K562 (cell line): Measurements from ENCODE around the gene BCL2A1. TPM values are rescaled to one million over a fixed set of nuclear protein-coding genes. Genes with fewer than 3 reads are reported as not detected.

Source experiments
- ATAC-seq: fragments of 200-7000 bp; cut with Tn5 transposase; 3 replicates; pipeline ENCODE4 v1.9.1; 2020; ENCODE audit warnings: moderate library complexity
- BruUV-seq: library from RNA; stranded (reverse); fragments of 400-500 nt; replicated peaks from 2 replicates; lab custom pipeline; 2021; lab: Mats Ljungman, UMichigan
- CTCF ChIA-PET: fragments of 300-600 bp; formaldehyde crosslinking; extraction: SDS; loops from one replicate; lab custom pipeline; 2021; ENCODE audit warnings: low intra/inter-chr PET ratio; lab: Yijun Ruan, JAX
- POLR2A ChIA-PET: fragments of 300-600, 350-650 bp; sonication (Branson Sonifier 250); formaldehyde crosslinking; extraction: SDS; loops from one replicate; lab custom pipeline; 2021; ENCODE audit warnings: antibody characterized with exemption, inconsistent platforms; lab: Yijun Ruan, JAX
- DNase-seq, 4 experiments: peaks; one replicate each; pipeline versions ENCODE4 v3.0.0 to v3.0.0-alpha.2; 2011 to 2018; ENCODE audit warnings: low spot score in 3 of 4, mixed read lengths in 3 of 4; ENCODE audit errors: extremely low read depth in 1 of 4
- FAIRE-seq: peaks from 2 replicates; lab custom pipeline; 2011; peaks lifted over from hg19 to GRCh38; lab: Jason Lieb, UNC
- H2AFZ ChIP-seq: 2 replicates; pipeline ENCODE4 v1.6.0; 2011; ENCODE audit warnings: low read depth, low read length, control low read depth, inconsistent platforms
- H3K27ac ChIP-seq: fragments of 200-600 bp; 3 replicates; pipeline ENCODE4 v1.8.0; 2011; ENCODE audit warnings: low read depth, mild to moderate bottlenecking, control low read depth, inconsistent platforms, low read length, moderate library complexity, mixed read lengths; ENCODE audit errors: extremely low read depth
- H3K27me3 ChIP-seq, 2 experiments: fragments of 300-600 bp in 1 of 2; 2 replicates in 1 of 2; 3 replicates in 1 of 2; pipeline versions ENCODE4 v1.6.0 to v1.8.0; 2011; ENCODE audit warnings: inconsistent platforms in 2 of 2, low read length in 2 of 2, mild to moderate bottlenecking in 1 of 2, mixed read lengths in 1 of 2, moderate library complexity in 1 of 2; ENCODE audit not compliant: control insufficient read depth in 2 of 2, insufficient read depth in 2 of 2
- H3K36me3 ChIP-seq: fragments of 300-600 bp; 3 replicates; pipeline ENCODE4 v1.8.0; 2011; ENCODE audit warnings: mild to moderate bottlenecking, low read length, inconsistent platforms; ENCODE audit not compliant: control insufficient read depth, insufficient read depth
- H3K4me1 ChIP-seq, 2 experiments: fragments of 200-600 bp in 1 of 2; replicated peaks in 1 of 2; 2 replicates in 1 of 2; 3 replicates in 1 of 2; pipeline versions ENCODE4 v1.5.1 to v1.8.0; 2011; ENCODE audit warnings: inconsistent platforms in 2 of 2, low read length in 2 of 2, mild to moderate bottlenecking in 1 of 2, mixed read lengths in 1 of 2, moderate library complexity in 1 of 2; ENCODE audit not compliant: control insufficient read depth in 2 of 2, insufficient read depth in 2 of 2
- H3K4me2 ChIP-seq: 2 replicates; pipeline ENCODE4 v1.6.1; 2011; ENCODE audit warnings: low read length, control low read depth, inconsistent platforms, mixed read lengths; ENCODE audit not compliant: insufficient read depth
- H3K4me3 ChIP-seq: fragments of 200-600 bp; sonication (generic), shearing (Covaris generic); 2 replicates; pipeline ENCODE4 v1.5.1; 2016; ENCODE audit warnings: control low read depth, inconsistent platforms
- H3K79me2 ChIP-seq: fragments of 200-600 bp; 3 replicates; pipeline ENCODE4 v1.8.0; 2011; ENCODE audit warnings: low read length, inconsistent platforms; ENCODE audit not compliant: control insufficient read depth, insufficient read depth
- H3K9ac ChIP-seq, 2 experiments: 2 replicates each; pipeline versions ENCODE4 v1.6.0 to v1.6.1; 2011; ENCODE audit warnings: low read depth in 2 of 2, low read length in 2 of 2, control low read depth in 1 of 2, inconsistent platforms in 1 of 2, mild to moderate bottlenecking in 1 of 2, mixed read lengths in 1 of 2; ENCODE audit not compliant: insufficient read depth in 1 of 2
- H3K9me1 ChIP-seq: one replicate; pipeline ENCODE4 v1.6.0; 2011; ENCODE audit warnings: inconsistent platforms, mild to moderate bottlenecking, low read length, moderate library complexity; ENCODE audit not compliant: control insufficient read depth, insufficient read depth
- H3K9me3 ChIP-seq: replicated peaks from 2 replicates; pipeline ENCODE4 v1.5.1; 2011; ENCODE audit warnings: low read depth, low read length, inconsistent platforms; ENCODE audit not compliant: control insufficient read depth, insufficient read depth
- H4K20me1 ChIP-seq: replicated peaks from 2 replicates; pipeline ENCODE4 v1.6.1; 2011; ENCODE audit warnings: low read length, inconsistent platforms, mixed read lengths; ENCODE audit not compliant: control insufficient read depth, insufficient read depth
- BACH1 ChIP-seq: fragments of 200-800 bp; sonication (Bioruptor generic); IDR thresholded peaks from 2 replicates; pipeline ENCODE4 v1.6.1; 2016; ENCODE audit warnings: missing genetic modification characterization, missing compliant biosample characterization
- ETS2 ChIP-seq: IDR thresholded peaks from 2 replicates; pipeline ENCODE4 v1.6.1; 2016; ENCODE audit warnings: borderline replicate concordance, missing genetic modification characterization, mild to moderate bottlenecking, moderate library complexity, missing compliant biosample characterization; ENCODE audit not compliant: poor library complexity, severe bottlenecking
- KDM2B ChIP-seq: fragments of 250-450 bp; sonication (Bioruptor Pico); IDR thresholded peaks from 2 replicates; pipeline ENCODE4 v1.8.0; 2021; ENCODE audit warnings: mild to moderate bottlenecking, moderate library complexity
- MEIS2 ChIP-seq: fragments of 450-650 bp; IDR thresholded peaks from 2 replicates; pipeline ENCODE4 v1.6.1; 2014; ENCODE audit warnings: mild to moderate bottlenecking; ENCODE audit not compliant: partially characterized antibody
- MLX ChIP-seq, 2 experiments: fragments of 450-650 bp in 1 of 2; sonication (generic) in 1 of 2; formaldehyde crosslinking; conservative IDR thresholded peaks; 2 replicates each; pipeline versions ENCODE4 v1.4.0 to v1.8.1; 2020 to 2022; ENCODE audit warnings: mild to moderate bottlenecking in 1 of 2, missing genetic modification reagents in 1 of 2
- NEUROD1 ChIP-seq: fragments of 150-350 bp; IDR thresholded peaks from 2 replicates; pipeline ENCODE4 v1.6.1; 2014; ENCODE audit warnings: borderline replicate concordance, low read length, low read depth; ENCODE audit not compliant: partially characterized antibody
- RAD21 ChIP-seq, 2 experiments: fragments of 250-450 bp in 1 of 2; fragments of 450-650 bp in 1 of 2; sonication (Bioruptor Pico) in 1 of 2; formaldehyde crosslinking in 1 of 2; IDR thresholded peaks in 1 of 2; conservative IDR thresholded peaks in 1 of 2; 2 replicates each; pipeline versions ENCODE4 v1.4.0 to v1.8.0; 2020 to 2022; ENCODE audit warnings: mild to moderate bottlenecking in 2 of 2, moderate library complexity in 1 of 2
- SMAD4 ChIP-seq: fragments of 250-450 bp; sonication (Bioruptor Pico); conservative IDR thresholded peaks from 2 replicates; pipeline ENCODE4 v1.8.0; 2021; ENCODE audit warnings: inconsistent platforms, mild to moderate bottlenecking, moderate library complexity
- YY1 ChIP-seq, 3 experiments: IDR thresholded peaks; 2 replicates each; pipeline ENCODE4 v1.6.1; 2011; ENCODE audit warnings: low read length in 2 of 3, mild to moderate bottlenecking in 2 of 3, moderate library complexity in 2 of 3, borderline replicate concordance in 1 of 3, control low read depth in 1 of 3, low read depth in 1 of 3; ENCODE audit not compliant: insufficient read depth in 3 of 3, insufficient replicate concordance in 2 of 3, control insufficient read depth in 1 of 3, insufficient read length in 1 of 3; ENCODE audit errors: extremely low read depth in 1 of 3
- ZNF444 ChIP-seq: fragments of 250-450 bp; sonication (Bioruptor Pico); IDR thresholded peaks from 2 replicates; pipeline ENCODE4 v1.4.0; 2020; ENCODE audit warnings: mild to moderate bottlenecking, moderate library complexity
- WGBS: fragments of 100-300 bp; shearing (Covaris generic); methylation state at CpG from one replicate; pipeline ENCODE4 v1.1.6; 2016; ENCODE audit warnings: low coverage, mixed read lengths; ENCODE audit not compliant: insufficient coverage; ENCODE audit errors: missing lambda C conversion rate; 5-methylcytosine and 5-hydroxymethylcytosine counted together
- in situ Hi-C: fragments of 300-500 bp; cut with MboI; formaldehyde crosslinking; loops from 4 replicates; pipeline ENCODE4 v1.15.0; 2018; ENCODE audit warnings: inconsistent platforms, mixed read lengths
- intact Hi-C: fragments of 100-400 bp; cut with micrococcal nuclease; formaldehyde crosslinking; loops from 2 replicates; pipeline ENCODE4 v1.14.2; 2022
- polyA plus RNA-seq, 8 experiments: library from polyadenylated mRNA; depleted of rRNA in 4 of 8; stranded (reverse) in 5 of 8; unstranded in 3 of 8; fragments of >200 nt; fragmentation: Nextera tagmentation in 2 of 8; fragmentation: Illumina TruSeq in 1 of 8; extraction: Ambion mirVana in 2 of 8; extraction: Trizol in 1 of 8; gene quantifications; 2 replicates each; pipeline versions ENCODE4 v1.2.1 to v1.2.3, GENCODE V29; 2011 to 2014; ENCODE audit warnings: inconsistent platforms in 1 of 8, missing spikeins in 1 of 8
- total RNA-seq, 7 experiments: library from RNA; depleted of rRNA in 6 of 7; stranded (reverse); fragments of >200 nt in 6 of 7; fragmentation: Illumina TruSeq in 2 of 7; extraction: Trizol in 2 of 7; gene quantifications; 2 replicates each; pipeline versions ENCODE4 v1.2.1 to v1.2.3, GENCODE V29; 2011 to 2021; ENCODE audit warnings: low replicate concordance in 1 of 7

Gene BCL2A1
- total and polyA plus RNA-seq, 9 of the 15 experiments (the other 6 are each of a cell fraction or from before 2014, with no cell fraction given), result 0.11 to 1.2 (median 0.25) TPM; not detected in 4

GRCh38 chr15:79978260-79978654 lies 7.3 kb upstream of the BCL2A1 start:
- peaks cover 4 to 30% of the 10 kb centered on the region in 2 experiments; a peak in 4 of 5 replicates for H3K4me1 ChIP-seq
- H3K4me2 ChIP-seq, result no peak overlapping the region; the same call in 1 of the 2 replicates
- H3K27me3 ChIP-seq, result no peaks in the 10 kb centered on the region
- FAIRE-seq (no peak), ATAC-seq (no peak), DNase-seq (no peak)
- ChIA-PET CTCF (no interaction called here), POLR2A (interaction anchor here (0.6 to 1.9 kb wide), 3 partner anchors 10 to 110 kb away, joined by 3 to 9 read pairs (median 3); no protein-coding TSS in a partner anchor)
- no peak overlapping the region for H3K9ac ChIP-seq
- no peaks in the 10 kb centered on the region for H3K9me1 ChIP-seq
- in situ Hi-C loops, result no loop called here
- no TSS peak for BruUV-seq
- H3K4me3 ChIP-seq, result no peak overlapping the region
- no peaks in the 10 kb centered on the region for H4K20me1 ChIP-seq
- H3K9me3 ChIP-seq, result no peaks in the 10 kb centered on the region
- TF ChIP-seq NEUROD1 (no peak), KDM2B (CRISPR knock-in tag) (no peak), ETS2 (tag) (no peak), RAD21 (CRISPR knock-in tag; conservative IDR thresholded peaks at IDR 0.05 in 1 of 2, IDR thresholded peaks at IDR 0.05 in 1 of 2) (no peak), ZNF444 (CRISPR knock-in tag) (no peak), YY1 (IDR thresholded peaks at IDR 0.05; ENCODE audit: borderline replicate concordance in 1 of 3, control insufficient read depth in 1 of 3, extremely low read depth in 1 of 3, insufficient read depth in 3 of 3, insufficient read length in 1 of 3, insufficient replicate concordance in 2 of 3, low read depth in 1 of 3, low read length in 2 of 3) (no peak), MLX (CRISPR knock-in tag; conservative IDR thresholded peaks at IDR 0.05) (no peak), SMAD4 (CRISPR knock-in tag) (no peak), MEIS2 (no peak), BACH1 (no peak)
- WGBS, result 74% methylated on average over 5 of the region's 6 CpGs
- H3K79me2 ChIP-seq, result no peaks in the 10 kb centered on the region
- H3K36me3 ChIP-seq, result no peaks in the 10 kb centered on the region
- H2AFZ ChIP-seq, result peak overlapping the region; percentile 83
- no peak overlapping the region for H3K27ac ChIP-seq
- intact Hi-C loops, result no loop called here
